Measurements from ENCODE around the gene TMEM229A.
"Not testable (repeated sequence)": the region's sequence is repeated elsewhere in the genome, so short reads cannot be mapped to it uniquely, and the experiment has no call there.

TMEM229A gene

DNA sequence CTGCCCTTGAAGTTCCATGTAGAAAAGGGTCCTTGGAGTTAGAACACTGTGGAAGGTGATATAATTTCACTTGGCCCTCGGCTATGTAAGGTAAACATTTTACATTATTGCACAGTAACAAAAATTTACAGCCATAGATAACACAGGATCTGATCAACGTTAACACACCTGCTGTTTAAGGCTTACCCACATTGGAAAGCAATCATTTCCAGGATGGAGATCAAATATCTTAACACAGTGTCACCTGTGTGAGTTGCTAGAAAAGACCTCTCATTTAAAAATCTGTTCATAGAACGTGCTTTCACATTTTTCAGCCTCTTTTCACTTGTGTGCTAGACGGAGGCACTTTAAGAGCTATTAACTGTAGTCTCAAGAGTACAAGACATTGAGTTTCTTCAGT, 1.9 kb downstream of the TMEM229A start:
- DNase-seq (ENCODE audit: low read depth) = no peak
- no peak overlapping the region for H3K4me3 ChIP-seq (ENCODE audit: low read depth, low read length)
- TF ChIP-seq, protein P1, sequence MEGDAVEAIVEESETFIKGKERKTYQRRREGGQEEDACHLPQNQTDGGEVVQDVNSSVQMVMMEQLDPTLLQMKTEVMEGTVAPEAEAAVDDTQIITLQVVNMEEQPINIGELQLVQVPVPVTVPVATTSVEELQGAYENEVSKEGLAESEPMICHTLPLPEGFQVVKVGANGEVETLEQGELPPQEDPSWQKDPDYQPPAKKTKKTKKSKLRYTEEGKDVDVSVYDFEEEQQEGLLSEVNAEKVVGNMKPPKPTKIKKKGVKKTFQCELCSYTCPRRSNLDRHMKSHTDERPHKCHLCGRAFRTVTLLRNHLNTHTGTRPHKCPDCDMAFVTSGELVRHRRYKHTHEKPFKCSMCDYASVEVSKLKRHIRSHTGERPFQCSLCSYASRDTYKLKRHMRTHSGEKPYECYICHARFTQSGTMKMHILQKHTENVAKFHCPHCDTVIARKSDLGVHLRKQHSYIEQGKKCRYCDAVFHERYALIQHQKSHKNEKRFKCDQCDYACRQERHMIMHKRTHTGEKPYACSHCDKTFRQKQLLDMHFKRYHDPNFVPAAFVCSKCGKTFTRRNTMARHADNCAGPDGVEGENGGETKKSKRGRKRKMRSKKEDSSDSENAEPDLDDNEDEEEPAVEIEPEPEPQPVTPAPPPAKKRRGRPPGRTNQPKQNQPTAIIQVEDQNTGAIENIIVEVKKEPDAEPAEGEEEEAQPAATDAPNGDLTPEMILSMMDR (IDR thresholded peaks at IDR 0.05; ENCODE audit: low read depth, low read length) = no peak
- TF ChIP-seq POLR2A (IDR thresholded peaks at IDR 0.05; ENCODE audit: extremely low read depth, insufficient read length) (no peak), MYC (IDR thresholded peaks at IDR 0.05; ENCODE audit: low read depth, low read length) (no peak)
- TF ChIP-seq, protein P2, sequence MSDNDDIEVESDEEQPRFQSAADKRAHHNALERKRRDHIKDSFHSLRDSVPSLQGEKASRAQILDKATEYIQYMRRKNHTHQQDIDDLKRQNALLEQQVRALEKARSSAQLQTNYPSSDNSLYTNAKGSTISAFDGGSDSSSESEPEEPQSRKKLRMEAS (IDR thresholded peaks at IDR 0.05; ENCODE audit: low read depth, low read length) = no peak

DNA sequence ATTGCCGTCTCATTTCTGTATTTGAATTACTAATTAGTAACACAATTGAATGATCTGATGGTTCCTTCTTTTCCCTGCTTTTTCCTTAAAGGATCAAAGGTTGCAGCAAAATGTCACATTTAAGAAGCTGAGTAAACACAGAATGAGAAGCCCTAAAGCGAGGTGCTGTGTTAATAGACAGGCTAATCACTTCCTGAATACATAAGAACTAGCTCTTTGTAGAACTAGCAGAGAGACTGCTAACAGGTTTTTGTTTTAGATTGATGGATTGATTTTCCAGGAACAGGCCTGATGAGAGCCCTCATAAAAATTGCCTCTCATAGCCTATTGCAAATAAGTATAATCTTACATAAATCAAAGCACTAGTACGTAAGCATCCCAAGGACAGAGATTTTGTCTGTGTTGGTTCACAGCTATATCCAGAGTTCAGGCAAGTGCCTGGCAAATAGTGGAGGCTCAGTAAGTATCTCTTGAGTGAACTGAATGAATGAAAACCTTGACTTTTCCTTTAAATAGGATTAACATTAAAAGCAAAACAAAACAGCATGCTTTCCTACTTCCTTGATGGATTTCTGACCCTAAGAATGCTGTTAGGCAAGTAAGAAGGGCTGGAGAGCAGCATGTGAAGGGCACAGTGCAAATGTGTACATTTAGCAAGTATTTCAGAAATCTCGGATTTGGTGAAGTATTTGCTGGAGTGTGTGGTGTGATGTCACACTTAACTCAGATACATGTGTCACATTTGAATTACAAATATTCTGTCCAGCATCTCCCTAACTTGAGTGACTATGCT, 3.3 kb downstream of the TMEM229A start:
- no peak overlapping the region for H3K4me3 ChIP-seq (ENCODE audit: low read depth, low read length)

DNA sequence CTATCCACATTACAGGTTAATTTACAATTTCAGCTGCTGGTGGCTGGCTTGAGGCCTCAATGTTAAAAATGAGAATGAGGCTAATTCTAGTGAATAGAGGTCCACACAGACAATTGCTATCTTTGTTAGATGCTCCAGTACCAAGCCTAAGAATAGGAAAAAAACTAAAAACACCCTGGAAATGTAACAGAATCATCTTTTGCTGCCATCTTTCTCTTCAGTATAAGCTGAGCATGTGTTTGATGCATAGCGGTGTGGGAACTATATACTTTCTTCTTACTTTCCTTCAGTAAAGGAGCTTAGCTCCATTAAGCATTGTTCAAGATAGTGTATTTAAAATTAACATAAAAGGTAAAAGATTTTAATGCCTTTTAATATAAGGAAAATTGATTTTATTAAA, 5.6 kb downstream of the TMEM229A start:
- no peak for DNase-seq (ENCODE audit: low read depth)
- TF ChIP-seq, protein P1 (IDR thresholded peaks at IDR 0.05; ENCODE audit: low read depth, low read length) = no peak
- TF ChIP-seq POLR2A (IDR thresholded peaks at IDR 0.05; ENCODE audit: extremely low read depth, insufficient read length) = no peak
- TF ChIP-seq, protein P2 (IDR thresholded peaks at IDR 0.05; ENCODE audit: low read depth, low read length) = no peak
- TF ChIP-seq MYC (IDR thresholded peaks at IDR 0.05; ENCODE audit: low read depth, low read length) = no peak
- no peak overlapping the region for H3K4me3 ChIP-seq (ENCODE audit: low read depth, low read length)

More for the DNA sequence above, 3.3 kb downstream of the TMEM229A start:
- DNase-seq (ENCODE audit: low read depth) = no peak
- TF ChIP-seq, protein P2 (IDR thresholded peaks at IDR 0.05; ENCODE audit: low read depth, low read length) = no peak
- TF ChIP-seq, protein P1 (IDR thresholded peaks at IDR 0.05; ENCODE audit: low read depth, low read length) = no peak
- TF ChIP-seq POLR2A (IDR thresholded peaks at IDR 0.05; ENCODE audit: extremely low read depth, insufficient read length) = no peak
- no peak for TF ChIP-seq MYC (IDR thresholded peaks at IDR 0.05; ENCODE audit: low read depth, low read length)

DNA sequence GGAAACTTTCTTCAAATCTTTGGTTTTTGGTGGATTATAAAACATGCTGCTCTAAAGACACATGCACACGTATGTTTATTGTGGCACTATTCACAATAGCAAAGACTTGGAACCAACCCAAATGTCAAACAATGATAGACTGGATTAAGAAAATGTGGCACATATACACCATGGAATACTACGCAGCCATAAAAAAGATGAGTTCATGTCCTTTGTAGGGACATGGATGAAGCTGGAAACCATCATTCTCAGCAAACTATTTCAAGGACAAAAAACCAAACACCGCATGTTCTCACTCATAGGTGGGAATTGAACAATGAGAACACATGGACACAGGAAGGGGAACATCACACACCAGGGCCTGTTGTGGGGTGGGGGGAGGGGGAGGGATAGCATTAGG, 8.5 kb downstream of the TMEM229A start:
- not testable (repeated sequence) for DNase-seq (ENCODE audit: low read depth); H3K4me3 ChIP-seq (ENCODE audit: low read depth, low read length)

DNA sequence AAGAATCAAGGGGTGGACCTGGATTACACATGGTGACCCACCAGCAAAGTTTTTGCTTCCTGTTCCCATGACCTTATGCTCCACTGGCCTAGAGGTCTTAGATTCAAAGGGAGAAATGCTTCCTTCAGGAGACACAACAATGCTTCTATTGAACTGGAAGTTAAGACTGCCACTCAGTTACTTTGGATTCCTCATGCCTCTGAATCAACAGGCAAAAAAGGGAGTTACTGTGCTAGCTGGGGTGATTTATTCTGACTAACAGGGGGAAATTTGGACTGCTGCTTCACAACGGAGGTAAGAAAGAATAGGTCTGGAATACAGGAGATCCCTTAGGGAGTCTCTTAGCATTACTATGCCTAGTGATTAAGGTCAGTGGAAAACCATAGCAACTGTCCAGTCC, 10.3 kb downstream of the TMEM229A start:
- H3K4me3 ChIP-seq (ENCODE audit: low read depth, low read length) = no peak overlapping the region
- TF ChIP-seq, protein P1 (IDR thresholded peaks at IDR 0.05; ENCODE audit: low read depth, low read length) = no peak
- no peak for TF ChIP-seq POLR2A (IDR thresholded peaks at IDR 0.05; ENCODE audit: extremely low read depth, insufficient read length)
- no peak for TF ChIP-seq MYC (IDR thresholded peaks at IDR 0.05; ENCODE audit: low read depth, low read length)
- TF ChIP-seq, protein P2 (IDR thresholded peaks at IDR 0.05; ENCODE audit: low read depth, low read length) = no peak
- no peak for DNase-seq (ENCODE audit: low read depth)

DNA sequence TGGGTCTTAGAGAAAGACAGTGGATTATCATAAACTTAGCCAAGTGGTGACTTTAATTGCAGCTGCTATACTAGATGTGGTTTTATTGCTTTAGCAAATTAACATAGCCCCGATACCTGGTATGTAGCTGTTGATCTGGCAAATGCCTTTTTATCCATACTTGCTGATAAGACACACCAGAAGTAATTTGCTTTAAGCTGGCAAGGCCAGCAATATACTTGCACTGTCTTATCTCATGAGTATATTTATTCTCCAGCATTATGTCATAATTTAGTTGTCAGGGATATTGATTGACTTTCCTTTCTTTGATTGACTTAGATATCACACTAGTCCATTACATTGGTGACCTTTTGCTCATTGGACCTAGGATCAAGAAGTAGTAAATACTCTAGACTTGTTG, 12.8 kb downstream of the TMEM229A start:
- TF ChIP-seq MYC (IDR thresholded peaks at IDR 0.05; ENCODE audit: low read depth, low read length) (no peak), POLR2A (IDR thresholded peaks at IDR 0.05; ENCODE audit: extremely low read depth, insufficient read length) (no peak)
- TF ChIP-seq, protein P1 (IDR thresholded peaks at IDR 0.05; ENCODE audit: low read depth, low read length) = no peak
- TF ChIP-seq, protein P2 (IDR thresholded peaks at IDR 0.05; ENCODE audit: low read depth, low read length) = no peak

More for the DNA sequence above, 12.8 kb downstream of the TMEM229A start:
- no peak for DNase-seq (ENCODE audit: low read depth)
- no peak overlapping the region for H3K4me3 ChIP-seq (ENCODE audit: low read depth, low read length)

All from NB4 (cell line).